B cell (primary cell): Measurements from ENCODE around the gene HS6ST3. TPM values are rescaled to one million over a fixed set of nuclear protein-coding genes. Genes with fewer than 3 reads are reported as not detected.

Experiments used
- ATAC-seq: fragments of 200-7000 bp; cut with Tn5 transposase; one replicate; pipeline ENCODE4 v1.10.0; 2021; ENCODE audit warnings: low read depth, mild to moderate bottlenecking, moderate number of reproducible peaks, moderate library complexity
- CTCF ChIA-PET: fragments of 350-600 bp; sonication (Branson Sonifier 250); formaldehyde crosslinking; loops from one replicate; lab custom pipeline; 2021; ENCODE audit warnings: antibody characterized with exemption, inconsistent platforms; lab: Charles Lee
- POLR2A ChIA-PET: fragments of 350-600 bp; sonication (Branson Sonifier 250); formaldehyde crosslinking; loops from one replicate; lab custom pipeline; 2021; ENCODE audit warnings: antibody characterized with exemption; lab: Charles Lee
- DNase-seq: peaks from one replicate; pipeline ENCODE4 v3.0.0; 2013
- H2AFZ ChIP-seq: 2 replicates; pipeline ENCODE4 v1.6.1; 2012; ENCODE audit warnings: mild to moderate bottlenecking, low read depth, low read length; ENCODE audit not compliant: insufficient read depth, poor library complexity, severe bottlenecking
- H3K27ac ChIP-seq, 2 donors: 1 replicate in 1 of 2; 2 replicates in 1 of 2; pipeline ENCODE4 v1.5.1; 2012 to 2013; ENCODE audit warnings: low read length in 2 of 2, mild to moderate bottlenecking in 2 of 2, moderate library complexity in 1 of 2
- H3K27me3 ChIP-seq, 4 experiments: fragments of 200-600 bp in 1 of 4; sonication (generic) in 1 of 4; replicated peaks in 1 of 4; 1 replicate in 2 of 4; 2 replicates in 2 of 4; pipeline versions ENCODE4 v1.6.1 to v1.7.0; 2013 to 2016; ENCODE audit warnings: low read length in 3 of 4, mild to moderate bottlenecking in 2 of 4, mixed read lengths in 1 of 4, moderate library complexity in 1 of 4; ENCODE audit not compliant: insufficient read depth in 4 of 4, control insufficient read depth in 3 of 4; ENCODE audit errors: control extremely low read depth in 1 of 4
- H3K36me3 ChIP-seq, 2 experiments: replicated peaks in 1 of 2; 1 replicate in 1 of 2; 2 replicates in 1 of 2; pipeline versions ENCODE4 v1.6.1 to v1.7.1; 2013; ENCODE audit warnings: low read length in 1 of 2; ENCODE audit not compliant: insufficient read depth in 2 of 2, control insufficient read depth in 1 of 2; ENCODE audit errors: control extremely low read depth in 1 of 2, extremely low read depth in 1 of 2
- H3K4me1 ChIP-seq, 2 donors: fragments of 200-600 bp in 1 of 2; sonication (generic) in 1 of 2; 1 replicate in 1 of 2; 2 replicates in 1 of 2; pipeline versions ENCODE4 v1.5.1 to v1.6.1; 2013 to 2017; ENCODE audit warnings: low read length in 2 of 2; ENCODE audit not compliant: control insufficient read depth in 2 of 2, insufficient read depth in 2 of 2
- H3K4me2 ChIP-seq: replicated peaks from 2 replicates; pipeline ENCODE3; 2012; ENCODE audit warnings: mild to moderate bottlenecking, low read depth, low read length; ENCODE audit not compliant: poor library complexity, severe bottlenecking
- H3K4me3 ChIP-seq, 5 experiments: fragments of 200-600 bp in 1 of 5; sonication (generic) in 1 of 5; 1 replicate in 3 of 5; 2 replicates in 2 of 5; pipeline versions ENCODE4 v1.5.1 to v1.7.0; 2011 to 2016; ENCODE audit warnings: low read length in 4 of 5, mild to moderate bottlenecking in 4 of 5, low read depth in 2 of 5, control low read depth in 1 of 5, moderate library complexity in 1 of 5; ENCODE audit not compliant: insufficient read depth in 1 of 5; ENCODE audit errors: control extremely low read depth in 1 of 5, extremely low read depth in 1 of 5
- H3K79me2 ChIP-seq: fragments of 200-600 bp; sonication (generic); one replicate; pipeline ENCODE4 v1.6.0; 2016; ENCODE audit warnings: low read length; ENCODE audit not compliant: control insufficient read depth, insufficient read depth
- H3K9ac ChIP-seq: fragments of 200-600 bp; sonication (generic); 2 replicates; pipeline ENCODE4 v1.6.1; 2017; ENCODE audit warnings: mild to moderate bottlenecking, low read length, moderate library complexity
- H3K9me3 ChIP-seq, 3 donors: one replicate each; pipeline versions ENCODE4 v1.6.1 to v1.7.1; 2013; ENCODE audit warnings: low read length in 2 of 3; ENCODE audit not compliant: control insufficient read depth in 2 of 3, insufficient read depth in 1 of 3; ENCODE audit errors: control extremely low read depth in 1 of 3
- H4K20me1 ChIP-seq: 2 replicates; pipeline ENCODE4 v1.6.0; 2012; ENCODE audit warnings: mild to moderate bottlenecking, low read length; ENCODE audit not compliant: insufficient read depth, control insufficient read depth, poor library complexity, severe bottlenecking
- H3K27ac Mint-ChIP-seq: one replicate; pipeline ENCODE4 v1.8.0; 2021; ENCODE audit warnings: mixed read lengths
- H3K27me3 Mint-ChIP-seq: one replicate; pipeline ENCODE4 v1.8.0; 2021; ENCODE audit warnings: mixed read lengths
- H3K4me1 Mint-ChIP-seq: one replicate; pipeline ENCODE4 v1.8.0; 2021; ENCODE audit warnings: mixed read lengths
- H3K4me3 Mint-ChIP-seq: one replicate; pipeline ENCODE4 v1.8.0; 2021; ENCODE audit warnings: mixed read lengths
- H3K9me3 Mint-ChIP-seq: one replicate; pipeline ENCODE4 v1.8.0; 2022; ENCODE audit warnings: mixed read lengths; ENCODE audit not compliant: insufficient read depth
- EZH2 ChIP-seq: IDR thresholded peaks from 2 replicates; pipeline ENCODE4 v1.6.1; 2012; ENCODE audit warnings: borderline replicate concordance, low read depth, mild to moderate bottlenecking, moderate library complexity, low read length; ENCODE audit not compliant: insufficient read depth, poor library complexity, severe bottlenecking
- WGBS: methylation state at CpG from one replicate; pipeline ENCODE4 v1.1.5; 2013; ENCODE audit warnings: missing lambda C conversion rate; ENCODE audit not compliant: insufficient coverage; 5-methylcytosine and 5-hydroxymethylcytosine counted together
- intact Hi-C: fragments of 100-400 bp; cut with micrococcal nuclease; formaldehyde crosslinking; loops from one replicate; pipeline ENCODE4 v1.10.0; 2022
- polyA plus RNA-seq: library from polyadenylated mRNA; depleted of rRNA; stranded (reverse); fragments of >200 nt; gene quantifications from 2 replicates; pipeline ENCODE4 v1.2.3, GENCODE V29; 2012
- total RNA-seq, 2 donors: library from RNA; stranded (reverse); fragments of 120-200 nt in 1 of 2; gene quantifications; 1 replicate in 1 of 2; 2 replicates in 1 of 2; pipeline versions ENCODE4 v1.2.3 to v1.2.4, GENCODE V29; 2013 to 2022
- TF ChIP-seq, protein P1 (sequence below): fragments of 200-600 bp; IDR thresholded peaks from one replicate; pipeline ENCODE4 v1.8.0; 2022; ENCODE audit warnings: antibody characterized with exemption, mild to moderate bottlenecking

The HS6ST3 gene
- total and polyA plus RNA-seq, 2 donors (not counting 1 experiment from before 2014, with no cell fraction given): not detected

DNA sequence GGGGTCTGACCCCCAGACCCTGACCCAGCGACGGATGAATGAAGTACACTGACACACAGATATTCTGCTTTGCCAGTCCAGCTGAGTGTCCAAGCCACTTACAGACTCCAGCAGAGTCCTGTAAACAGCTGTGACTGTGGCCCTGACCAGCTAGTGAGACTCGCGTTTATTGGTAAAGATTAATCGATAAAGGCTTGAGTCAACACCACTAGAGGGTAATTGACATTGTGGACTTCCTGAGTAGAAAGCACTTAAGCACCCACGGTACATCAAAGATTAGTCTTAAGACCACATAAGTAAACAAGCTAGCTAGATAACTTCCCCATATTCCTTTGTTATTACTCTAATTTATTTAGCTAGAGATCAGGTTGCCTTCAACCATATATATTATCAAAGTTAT, 758.4 kb downstream of the HS6ST3 start:
- H3K4me1 ChIP-seq: no peaks in the 10 kb centered on the region
- H3K9me3 Mint-ChIP-seq: no peaks in the 10 kb centered on the region
- ChIA-PET CTCF (no interaction called here), POLR2A (no interaction called here)
- intact Hi-C loops: no loop called here
- TF ChIP-seq, protein P1, sequence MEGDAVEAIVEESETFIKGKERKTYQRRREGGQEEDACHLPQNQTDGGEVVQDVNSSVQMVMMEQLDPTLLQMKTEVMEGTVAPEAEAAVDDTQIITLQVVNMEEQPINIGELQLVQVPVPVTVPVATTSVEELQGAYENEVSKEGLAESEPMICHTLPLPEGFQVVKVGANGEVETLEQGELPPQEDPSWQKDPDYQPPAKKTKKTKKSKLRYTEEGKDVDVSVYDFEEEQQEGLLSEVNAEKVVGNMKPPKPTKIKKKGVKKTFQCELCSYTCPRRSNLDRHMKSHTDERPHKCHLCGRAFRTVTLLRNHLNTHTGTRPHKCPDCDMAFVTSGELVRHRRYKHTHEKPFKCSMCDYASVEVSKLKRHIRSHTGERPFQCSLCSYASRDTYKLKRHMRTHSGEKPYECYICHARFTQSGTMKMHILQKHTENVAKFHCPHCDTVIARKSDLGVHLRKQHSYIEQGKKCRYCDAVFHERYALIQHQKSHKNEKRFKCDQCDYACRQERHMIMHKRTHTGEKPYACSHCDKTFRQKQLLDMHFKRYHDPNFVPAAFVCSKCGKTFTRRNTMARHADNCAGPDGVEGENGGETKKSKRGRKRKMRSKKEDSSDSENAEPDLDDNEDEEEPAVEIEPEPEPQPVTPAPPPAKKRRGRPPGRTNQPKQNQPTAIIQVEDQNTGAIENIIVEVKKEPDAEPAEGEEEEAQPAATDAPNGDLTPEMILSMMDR: no peak
- no peak for TF ChIP-seq EZH2
- H3K4me2 ChIP-seq: no peak overlapping the region
- no peak overlapping the region for H3K27ac ChIP-seq
- H4K20me1 ChIP-seq: no peaks in the 10 kb centered on the region
- no peak overlapping the region for H3K4me3 Mint-ChIP-seq
- H3K27me3 Mint-ChIP-seq: no peaks in the 10 kb centered on the region
- no peak overlapping the region for H3K9ac ChIP-seq
- H3K79me2 ChIP-seq: no peaks in the 10 kb centered on the region
- no peak overlapping the region for H3K4me3 ChIP-seq
- DNase-seq (no peak), ATAC-seq (no peak)
- no peak overlapping the region for H3K27ac Mint-ChIP-seq
- no peak overlapping the region for H2AFZ ChIP-seq
- no peaks in the 10 kb centered on the region for H3K4me1 Mint-ChIP-seq
- peaks cover 0 to 7% (median 2%) of the 10 kb centered on the region in 3 donors for H3K9me3 ChIP-seq
- no peaks in the 10 kb centered on the region for H3K36me3 ChIP-seq
- no peaks in the 10 kb centered on the region for H3K27me3 ChIP-seq
- WGBS: 95% methylated on average over 2 of the region's 6 CpGs

DNA sequence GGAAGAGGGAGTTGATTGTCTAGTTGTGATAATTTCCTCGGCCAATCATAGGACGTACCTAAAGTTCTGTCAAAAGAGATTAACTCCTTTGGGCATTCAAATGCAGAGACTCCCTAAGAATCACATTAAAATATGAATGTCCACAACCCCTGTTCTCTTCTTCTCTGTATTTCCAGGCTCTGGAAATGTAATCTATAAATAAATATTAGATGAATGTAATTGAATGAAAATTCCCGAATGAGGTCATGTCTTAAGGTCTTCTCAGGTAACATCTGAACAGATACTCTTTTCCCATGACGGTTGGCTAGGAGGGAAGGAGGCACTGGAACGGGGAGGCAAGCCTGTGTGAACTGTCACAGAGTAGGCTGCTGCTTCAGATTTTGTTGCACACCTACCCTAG, 759.2 kb downstream of the HS6ST3 start:
- no peak overlapping the region for H3K4me3 ChIP-seq
- H4K20me1 ChIP-seq: no peaks in the 10 kb centered on the region
- TF ChIP-seq, protein P1: no peak
- no peak for TF ChIP-seq EZH2
- no peak overlapping the region for H3K4me2 ChIP-seq
- ChIA-PET CTCF (no interaction called here), POLR2A (no interaction called here)
- WGBS: 100% methylated on average over 1 of the region's 5 CpGs
- H3K4me3 Mint-ChIP-seq: no peak overlapping the region
- ATAC-seq: no peak
- H3K9me3 Mint-ChIP-seq: no peaks in the 10 kb centered on the region
- no peaks in the 10 kb centered on the region for H3K27me3 Mint-ChIP-seq
- no peak overlapping the region for H3K27ac ChIP-seq
- DNase-seq: no peak
- H2AFZ ChIP-seq: no peak overlapping the region
- H3K9ac ChIP-seq: no peak overlapping the region
- no peaks in the 10 kb centered on the region for H3K4me1 ChIP-seq
- intact Hi-C loops: no loop called here
- H3K36me3 ChIP-seq: no peaks in the 10 kb centered on the region
- H3K9me3 ChIP-seq: peaks cover 0 to 8% (median 2%) of the 10 kb centered on the region in 3 donors
- no peak overlapping the region for H3K27ac Mint-ChIP-seq
- H3K27me3 ChIP-seq: no peaks in the 10 kb centered on the region
- H3K4me1 Mint-ChIP-seq: no peaks in the 10 kb centered on the region
- no peaks in the 10 kb centered on the region for H3K79me2 ChIP-seq
